Activated naive CD4-positive, alpha-beta T cell treated with anti-CD3 and anti-CD28 coated beads for 36 hours (primary cell): ENCODE data around the gene HLX. TPM values are rescaled to one million over a fixed set of nuclear protein-coding genes. Genes with fewer than 3 reads are reported as not detected.

ENCODE experiments used
- CTCF ChIA-PET: fragments of 350-600 bp; sonication (Branson Sonifier 250); formaldehyde crosslinking; loops from one replicate; lab custom pipeline; 2021; ENCODE audit warnings: antibody characterized with exemption; lab: Charles Lee
- DNase-seq: peaks from one replicate; pipeline ENCODE4 v3.0.0-alpha.2; 2020
- H3K27ac Mint-ChIP-seq: one replicate; pipeline ENCODE4 v1.8.0; 2021; ENCODE audit warnings: mild to moderate bottlenecking, mixed read lengths
- H3K27me3 Mint-ChIP-seq: one replicate; pipeline ENCODE4 v1.8.0; 2021; ENCODE audit warnings: low read depth, mixed read lengths
- H3K36me3 Mint-ChIP-seq: one replicate; pipeline ENCODE4 v1.8.0; 2021; ENCODE audit warnings: low read depth, mixed read lengths
- H3K4me1 Mint-ChIP-seq: one replicate; pipeline ENCODE4 v1.8.0; 2021; ENCODE audit warnings: low read depth, mixed read lengths
- H3K4me3 Mint-ChIP-seq: one replicate; pipeline ENCODE4 v1.8.0; 2021; ENCODE audit warnings: mild to moderate bottlenecking, moderate library complexity, mixed read lengths
- H3K9me3 Mint-ChIP-seq: one replicate; pipeline ENCODE4 v1.8.0; 2021; ENCODE audit warnings: mixed read lengths
- intact Hi-C: fragments of 100-400 bp; cut with micrococcal nuclease; formaldehyde crosslinking; loops from one replicate; pipeline ENCODE4 v1.15.1; 2023
- total RNA-seq, 2 experiments: library from RNA; stranded (reverse); gene quantifications; one replicate each; pipeline ENCODE4 v1.2.3, GENCODE V29; 2021

The HLX gene
- total RNA-seq, 2 experiments from 2014 or later = 0.12 TPM; not detected in 1

- Mint-ChIP-seq H3K27ac (no peak overlapping the region), H3K27me3 (peaks cover 11% of the 10 kb centered on the region), H3K36me3 (no peaks in the 10 kb centered on the region), H3K9me3 (no peaks in the 10 kb centered on the region), H3K4me3 (no peak overlapping the region), H3K4me1 (no peaks in the 10 kb centered on the region)
- CTCF ChIA-PET = no interaction called here
- intact Hi-C loops = no loop called here
- no peak for DNase-seq
Observed at GRCh38 chr1:220921971-220922635, 42.9 kb downstream of the HLX start.

GRCh38 chr1:220922951-220923350, 43.7 kb downstream of the HLX start:
- H3K27ac Mint-ChIP-seq = no peak overlapping the region
- no peaks in the 10 kb centered on the region for H3K36me3 Mint-ChIP-seq
- H3K27me3 Mint-ChIP-seq = peaks cover 16% of the 10 kb centered on the region
- CTCF ChIA-PET = no interaction called here
- intact Hi-C loops = no loop called here
- H3K4me3 Mint-ChIP-seq = no peak overlapping the region
- no peak for DNase-seq
- no peaks in the 10 kb centered on the region for H3K4me1 Mint-ChIP-seq
- H3K9me3 Mint-ChIP-seq = no peaks in the 10 kb centered on the region

GRCh38 chr1:220924331-220924970, 45.2 kb downstream of the HLX start:
- Mint-ChIP-seq H3K9me3 (no peaks in the 10 kb centered on the region), H3K4me3 (no peak overlapping the region), H3K27ac (no peak overlapping the region), H3K36me3 (no peaks in the 10 kb centered on the region), H3K4me1 (no peaks in the 10 kb centered on the region), H3K27me3 (peaks cover 20% of the 10 kb centered on the region)
- DNase-seq = no peak
- intact Hi-C loops = no loop called here
- CTCF ChIA-PET = no interaction called here

GRCh38 chr1:220925707-220926106, 46.5 kb downstream of the HLX start:
- Mint-ChIP-seq H3K27me3 (peaks cover 18% of the 10 kb centered on the region), H3K4me1 (no peaks in the 10 kb centered on the region), H3K36me3 (no peaks in the 10 kb centered on the region), H3K4me3 (no peak overlapping the region), H3K27ac (no peak overlapping the region), H3K9me3 (no peaks in the 10 kb centered on the region)
- CTCF ChIA-PET = no interaction called here
- intact Hi-C loops = no loop called here
- DNase-seq = no peak

GRCh38 chr1:220926146-220926545, 46.9 kb downstream of the HLX start:
- no peak overlapping the region for H3K27ac Mint-ChIP-seq
- intact Hi-C loops = no loop called here
- no peak overlapping the region for H3K4me3 Mint-ChIP-seq
- DNase-seq = no peak
- H3K36me3 Mint-ChIP-seq = no peaks in the 10 kb centered on the region
- H3K4me1 Mint-ChIP-seq = no peaks in the 10 kb centered on the region
- CTCF ChIA-PET = no interaction called here
- H3K9me3 Mint-ChIP-seq = no peaks in the 10 kb centered on the region
- peaks cover 21% of the 10 kb centered on the region for H3K27me3 Mint-ChIP-seq

GRCh38 chr1:220927442-220927841, 48.2 kb downstream of the HLX start:
- Mint-ChIP-seq H3K4me3 (no peak overlapping the region), H3K9me3 (no peaks in the 10 kb centered on the region), H3K27me3 (peaks cover 21% of the 10 kb centered on the region), H3K27ac (no peak overlapping the region), H3K36me3 (no peaks in the 10 kb centered on the region), H3K4me1 (no peaks in the 10 kb centered on the region)
- CTCF ChIA-PET = interaction anchor here (1.5 kb wide), 1 partner anchor 12 kb away, joined by 3 read pairs; no protein-coding TSS in a partner anchor
- intact Hi-C loops = no loop called here
- DNase-seq = no peak

- peaks cover 21% of the 10 kb centered on the region for H3K27me3 Mint-ChIP-seq
- no peaks in the 10 kb centered on the region for H3K9me3 Mint-ChIP-seq
- H3K4me1 Mint-ChIP-seq = no peaks in the 10 kb centered on the region
- CTCF ChIA-PET = interaction anchor here (1.5 kb wide), 1 partner anchor 11 kb away, joined by 3 read pairs; no protein-coding TSS in a partner anchor
- no peak overlapping the region for H3K4me3 Mint-ChIP-seq
- intact Hi-C loops = no loop called here
- no peak overlapping the region for H3K27ac Mint-ChIP-seq
- no peaks in the 10 kb centered on the region for H3K36me3 Mint-ChIP-seq
- DNase-seq = no peak
Observed at GRCh38 chr1:220928320-220928719, 49.1 kb downstream of the HLX start.

GRCh38 chr1:220928725-220929300, 49.6 kb downstream of the HLX start:
- CTCF ChIA-PET = interaction anchor here (1.5 kb wide), 1 partner anchor 11 kb away, joined by 3 read pairs; no protein-coding TSS in a partner anchor
- no peak overlapping the region for H3K4me3 Mint-ChIP-seq
- H3K9me3 Mint-ChIP-seq = no peaks in the 10 kb centered on the region
- no peak overlapping the region for H3K27ac Mint-ChIP-seq
- intact Hi-C loops = no loop called here
- no peaks in the 10 kb centered on the region for H3K36me3 Mint-ChIP-seq
- peaks cover 21% of the 10 kb centered on the region for H3K27me3 Mint-ChIP-seq
- H3K4me1 Mint-ChIP-seq = no peaks in the 10 kb centered on the region
- no peak for DNase-seq

GRCh38 chr1:220929304-220929703, 50.1 kb downstream of the HLX start:
- no peak overlapping the region for H3K4me3 Mint-ChIP-seq
- no peaks in the 10 kb centered on the region for H3K36me3 Mint-ChIP-seq
- H3K4me1 Mint-ChIP-seq = no peaks in the 10 kb centered on the region
- DNase-seq = no peak
- H3K27me3 Mint-ChIP-seq = peaks cover 17% of the 10 kb centered on the region
- CTCF ChIA-PET = no interaction called here
- no peak overlapping the region for H3K27ac Mint-ChIP-seq
- H3K9me3 Mint-ChIP-seq = no peaks in the 10 kb centered on the region
- intact Hi-C loops = no loop called here

Other genes with a start within 250 kb of the HLX start
- 1 to 10 TPM; 1.1 to 1.3 TPM for gene C1orf115, start 189.1 kb upstream of the HLX start, total RNA-seq
- not detected for gene MTARC2, start 131.1 kb upstream of the HLX start, total RNA-seq
- not detected for gene MTARC1, start 92.5 kb upstream of the HLX start, total RNA-seq